CD4-positive, alpha-beta T cell treated with Interleukin-2 at 100 ng/mL for 4 hours (primary cell): ENCODE results near the gene GRID1.
"Not testable (repeated sequence)": the region's sequence is repeated elsewhere in the genome, so short reads cannot be mapped to it uniquely, and the experiment has no call there.

Experiments
- DNase-seq: peaks from one replicate; pipeline ENCODE4 v3.0.0-alpha.2; 2020; ENCODE audit warnings: low spot score

Gene GRID1

DNA sequence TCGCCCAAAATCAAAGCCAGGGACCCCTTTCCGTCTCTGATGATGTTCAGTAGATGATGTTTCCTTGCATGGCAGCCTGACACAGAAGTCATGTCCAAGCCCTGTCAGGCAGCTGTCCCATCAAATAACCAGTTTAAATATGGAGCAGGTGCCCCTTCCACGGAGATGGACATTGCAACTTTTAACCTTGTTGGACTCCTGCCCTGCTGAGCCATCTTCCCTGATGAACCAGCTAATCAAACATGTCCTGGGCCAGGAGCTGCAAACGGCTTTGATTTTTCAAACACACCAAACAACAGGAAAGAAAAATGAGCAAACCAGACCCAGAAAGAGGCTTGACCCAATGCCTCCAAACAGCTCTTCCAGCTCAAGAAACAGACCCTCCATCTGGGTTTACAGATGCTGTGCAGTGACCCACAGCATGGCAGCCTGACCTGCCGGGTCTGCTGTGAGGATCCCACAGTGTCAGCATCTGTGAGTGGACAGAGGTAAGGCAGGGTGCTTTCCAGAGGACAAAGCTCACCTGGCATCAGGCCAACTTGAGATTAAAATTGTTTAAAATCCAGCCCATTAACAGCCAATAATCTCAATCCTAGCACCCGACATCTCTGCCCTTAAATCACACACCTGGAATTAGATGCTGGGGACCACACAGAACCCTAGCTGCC, 372.6 kb downstream of the GRID1 start:
- DNase-seq = no peak

GRCh38 chr10:85993140-85993539, 373.5 kb downstream of the GRID1 start:
- DNase-seq = no peak

GRCh38 chr10:85992324-85992723, 374.3 kb downstream of the GRID1 start:
- no peak for DNase-seq

DNA sequence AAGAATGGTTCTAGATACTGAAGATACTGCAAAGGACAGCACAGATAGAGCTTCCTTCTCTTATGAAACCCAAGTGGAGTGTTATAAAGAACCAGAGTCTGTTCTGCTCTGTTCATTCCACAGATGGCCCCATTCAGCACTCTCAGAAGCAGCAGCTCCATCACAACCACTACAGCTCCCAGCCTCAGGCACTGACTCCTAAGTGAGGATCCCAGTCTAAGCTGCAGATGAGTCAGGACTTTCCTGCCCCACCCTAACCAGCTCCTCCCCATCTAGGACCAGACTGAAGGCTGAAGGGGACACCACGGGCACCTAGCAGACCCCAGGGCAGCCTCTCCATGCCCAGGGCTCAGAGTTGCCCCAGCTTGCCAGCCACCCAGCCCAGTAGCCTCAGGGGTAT, 379.8 kb downstream of the GRID1 start:
- DNase-seq = no peak

DNA sequence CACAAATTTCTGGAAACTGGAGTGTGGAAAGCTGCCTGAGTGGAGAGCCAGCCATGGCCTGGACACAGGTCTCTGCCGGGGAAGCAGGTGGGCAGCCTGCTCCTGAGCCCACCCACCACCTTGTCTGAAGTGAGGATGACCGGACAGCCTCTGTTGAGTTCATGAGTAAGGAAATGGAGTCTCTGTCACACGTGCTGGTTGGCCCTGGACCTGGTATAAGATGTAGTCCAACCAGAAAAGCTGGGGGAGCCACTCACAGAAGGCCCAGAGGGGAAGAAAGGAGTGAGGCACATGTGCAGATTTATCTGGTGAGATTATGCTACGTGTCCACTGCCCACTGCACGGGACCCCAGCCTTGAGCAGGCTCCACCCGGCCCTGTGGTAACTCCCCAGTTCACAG, 383.5 kb downstream of the GRID1 start:
- no peak for DNase-seq

DNA sequence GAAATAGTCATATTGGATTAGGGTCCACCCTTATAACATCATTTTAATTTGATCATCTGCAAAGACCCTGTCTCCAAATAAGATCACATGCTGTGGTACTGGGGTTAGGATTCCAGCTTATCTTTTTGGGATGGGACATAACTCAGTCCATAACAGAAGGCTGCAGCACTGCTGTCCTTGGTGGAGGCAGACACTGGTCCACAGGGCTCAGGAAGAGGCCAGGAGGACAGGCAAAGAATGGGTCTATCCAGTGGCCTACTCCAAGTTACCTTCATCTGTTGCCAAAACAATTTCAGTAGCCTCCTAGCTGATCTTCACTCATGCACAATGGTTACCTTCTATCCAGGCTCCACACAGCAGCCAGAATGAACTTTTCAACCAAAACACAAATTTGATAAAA, 387.0 kb downstream of the GRID1 start:
- no peak for DNase-seq

DNA sequence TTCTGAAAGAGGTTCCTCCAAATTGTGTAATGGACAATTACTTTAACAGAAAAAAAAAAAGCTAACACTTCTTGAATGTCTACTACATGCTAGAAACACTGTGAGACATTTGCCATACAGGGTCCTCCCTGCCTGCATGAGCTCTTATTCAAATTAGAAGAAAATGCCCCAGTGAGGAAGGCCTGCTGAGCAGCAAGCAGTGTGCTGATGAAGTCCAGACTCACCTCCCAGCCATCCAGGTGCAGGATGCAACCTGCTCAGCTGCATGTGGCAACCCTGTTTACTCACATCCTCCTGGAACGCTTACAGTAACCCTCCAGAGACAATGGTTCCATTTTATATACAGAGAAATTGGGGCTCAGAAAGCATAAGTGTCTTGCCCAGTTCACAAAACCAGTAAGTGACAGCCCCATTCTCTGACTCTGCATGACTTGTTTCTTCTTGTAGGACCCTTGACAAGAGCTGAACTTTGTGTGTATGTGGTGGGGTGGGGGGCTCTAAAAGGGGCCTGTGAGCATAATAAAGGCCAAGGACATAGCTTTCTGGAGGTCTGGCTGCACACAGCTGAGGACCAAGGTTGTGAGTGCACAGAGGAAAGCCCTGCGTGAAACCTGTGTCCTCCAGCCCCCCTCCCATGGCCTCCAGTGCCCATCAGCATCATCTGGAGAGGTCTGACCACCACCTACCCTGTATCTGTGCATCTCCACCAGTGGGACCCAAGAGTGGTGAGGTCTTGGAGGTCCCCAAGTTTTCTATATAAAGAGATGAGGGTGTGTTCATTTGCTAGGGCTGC, 387.8 kb downstream of the GRID1 start:
- DNase-seq = no peak

DNA sequence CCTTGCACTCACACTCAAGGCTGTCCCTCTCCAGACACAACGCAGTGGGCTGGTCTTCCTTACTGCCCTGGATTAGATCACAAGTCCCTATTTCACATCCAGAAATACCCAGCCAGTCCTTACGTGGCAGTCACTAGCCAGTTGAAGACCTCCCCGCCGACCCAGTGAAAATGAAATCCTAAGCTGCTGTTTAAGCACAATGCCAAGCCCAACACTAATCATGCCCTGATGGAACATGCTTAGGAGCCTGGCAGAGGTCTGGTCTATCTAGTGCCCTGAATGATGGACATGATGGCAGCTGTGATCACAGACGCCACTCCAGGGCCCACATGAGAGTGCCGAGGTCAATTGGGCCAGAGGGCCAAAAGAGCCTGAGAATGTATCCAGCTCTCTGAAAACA, 389.0 kb downstream of the GRID1 start:
- DNase-seq = no peak

GRCh38 chr10:85976267-85976793, 390.3 kb downstream of the GRID1 start:
- DNase-seq = no peak

DNA sequence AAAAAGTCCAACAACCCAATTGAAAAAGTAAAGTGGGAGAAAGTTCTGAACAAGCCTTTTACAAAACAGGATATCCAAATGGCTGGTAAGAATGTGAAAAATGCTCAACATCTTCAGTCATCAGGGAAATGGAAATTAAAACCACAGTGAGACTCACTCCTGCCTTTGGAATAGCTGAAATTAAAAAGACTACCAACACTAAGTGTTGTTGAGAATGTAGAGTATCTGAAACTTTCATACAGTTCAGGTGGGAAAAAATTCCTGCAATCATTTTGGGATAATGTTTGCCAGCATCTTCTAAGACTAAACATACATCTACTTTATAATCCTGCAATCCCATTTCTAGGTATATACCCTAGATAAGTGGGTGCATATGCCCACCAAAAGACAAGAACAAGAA, 395.1 kb downstream of the GRID1 start:
- no peak for DNase-seq

- no peak for DNase-seq
Observed at GRCh38 chr10:85967594-85967993, 399.0 kb downstream of the GRID1 start.

- no peak for DNase-seq
Observed at GRCh38 chr10:85961479-85962067, 405.0 kb downstream of the GRID1 start.

DNA sequence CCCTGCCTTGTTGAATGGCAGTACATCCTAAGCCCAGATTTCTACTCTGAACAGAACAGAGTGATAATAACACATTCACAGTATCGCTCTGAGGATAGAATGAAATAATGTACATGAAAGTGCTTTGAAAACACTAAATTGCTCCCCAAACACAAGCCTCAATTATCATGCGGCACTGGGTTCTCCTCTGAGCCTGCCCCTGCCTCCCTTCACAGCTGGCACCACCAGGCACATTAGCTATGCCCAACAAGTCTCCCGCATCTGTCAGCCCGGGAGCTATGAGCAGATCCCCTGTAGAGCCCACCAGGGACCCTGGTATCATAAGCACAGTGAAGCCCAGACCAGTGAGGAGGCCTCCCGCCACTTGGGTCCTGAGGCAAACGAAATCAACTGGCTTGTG, 405.5 kb downstream of the GRID1 start:
- DNase-seq = no peak

- DNase-seq = no peak
Observed at GRCh38 chr10:85959239-85959638, 407.4 kb downstream of the GRID1 start.

GRCh38 chr10:85950921-85951320, 415.7 kb downstream of the GRID1 start:
- DNase-seq = no peak

GRCh38 chr10:85946713-85947326, 419.8 kb downstream of the GRID1 start:
- DNase-seq = no peak

- DNase-seq = no peak
Observed at GRCh38 chr10:85936161-85936560, 430.4 kb downstream of the GRID1 start.

DNA sequence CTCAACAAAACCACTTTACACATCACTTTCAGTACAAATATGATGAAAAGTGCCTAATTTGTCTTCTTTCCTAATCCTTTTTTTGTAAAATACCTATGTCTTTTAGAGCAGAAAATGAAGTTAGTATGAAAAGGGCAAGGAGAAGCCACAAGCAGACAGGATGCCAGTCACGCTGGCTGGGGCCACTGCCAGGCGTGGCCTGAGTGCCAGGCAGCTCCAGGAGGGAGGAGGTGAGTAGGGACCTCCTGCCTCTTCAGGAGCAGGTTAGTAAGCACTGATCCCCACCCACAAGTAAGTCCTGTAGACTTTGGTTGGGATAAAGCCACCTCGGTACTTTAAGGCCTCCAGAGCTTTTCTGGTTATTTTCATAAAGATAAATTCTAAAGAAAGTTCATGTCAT, 432.0 kb downstream of the GRID1 start:
- DNase-seq = no peak

GRCh38 chr10:85929993-85930392, 436.6 kb downstream of the GRID1 start:
- not testable (repeated sequence) for DNase-seq

DNA sequence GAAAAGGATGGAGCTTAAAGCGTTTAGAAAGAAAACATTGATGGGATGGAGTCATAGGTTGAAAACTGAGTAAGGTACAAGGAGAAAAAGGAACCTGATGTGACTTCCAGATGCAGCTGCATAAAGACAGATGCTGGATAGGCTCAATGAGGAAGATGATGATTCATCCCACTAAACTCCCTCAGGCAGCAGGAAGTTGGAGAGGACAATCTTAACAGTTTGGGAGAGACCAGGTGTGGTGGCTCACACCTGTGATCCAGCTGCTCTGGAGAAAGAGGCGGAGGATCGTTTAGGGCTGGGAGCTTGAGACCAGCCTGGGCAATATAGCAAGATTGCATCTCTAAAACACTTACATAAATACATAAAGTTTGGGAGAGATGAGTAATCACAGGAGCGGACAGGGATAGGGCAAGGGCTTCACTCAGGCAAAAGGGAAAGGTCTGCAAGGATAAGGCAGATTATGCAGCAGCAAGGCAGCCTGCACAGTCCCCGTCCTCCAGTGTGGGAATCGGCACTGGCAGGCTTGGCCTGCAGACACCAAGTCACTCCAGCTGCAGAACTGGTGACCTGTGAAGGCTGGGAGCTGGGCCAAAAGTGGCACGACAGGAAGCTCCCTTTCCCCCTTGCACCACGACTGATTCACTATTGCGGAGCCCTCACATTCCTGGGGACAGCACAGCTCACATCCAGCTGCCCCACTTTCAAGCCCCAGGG, 438.5 kb downstream of the GRID1 start:
- DNase-seq = no peak

DNA sequence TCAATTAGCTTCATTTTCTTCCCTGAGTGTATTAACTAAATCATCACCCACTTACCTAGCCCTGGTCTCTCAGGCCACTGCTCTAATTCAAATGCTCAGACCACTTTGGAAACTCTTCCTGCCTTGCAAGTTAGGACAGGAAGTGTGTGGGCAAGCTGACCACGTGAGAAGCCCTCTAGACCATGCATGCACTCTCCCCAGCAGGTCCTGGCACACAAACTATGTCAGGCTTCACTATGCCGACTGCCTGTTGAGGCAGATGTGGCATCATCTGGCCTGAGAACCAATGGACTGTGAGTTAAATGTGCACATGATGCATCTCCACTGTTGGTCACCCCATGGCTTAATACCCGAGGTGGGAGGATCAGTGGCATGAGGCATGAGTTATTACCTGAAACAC, 439.6 kb downstream of the GRID1 start:
- DNase-seq = no peak

DNA sequence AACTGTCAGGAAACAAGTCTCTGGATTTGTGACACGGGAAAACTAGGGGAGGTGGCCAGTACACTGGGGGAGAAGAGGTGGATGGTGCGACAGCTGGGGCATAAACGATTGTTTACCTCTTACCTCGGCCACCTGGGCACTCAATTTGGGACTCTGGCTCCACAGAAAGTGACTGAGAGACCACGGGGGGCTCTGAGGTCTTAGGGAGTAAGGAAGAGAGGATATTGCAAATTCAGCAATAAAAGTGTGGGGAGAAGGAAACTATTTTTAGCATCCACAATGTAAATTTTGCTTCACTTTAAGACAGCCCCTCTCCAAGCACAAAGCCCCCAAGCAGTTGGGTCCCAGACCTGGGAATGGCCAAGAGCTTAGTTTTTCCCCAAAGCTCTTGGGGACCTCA, 440.5 kb downstream of the GRID1 start:
- DNase-seq = no peak
